HG03280 (cell line): Measurements from ENCODE around the gene CEP70.

Experiments
- ATAC-seq: cut with Tn5 transposase; IDR thresholded peaks from one replicate; pipeline ENCODE4 v1.9.1; 2021; ENCODE audit warnings: mild to moderate bottlenecking, moderate library complexity; ENCODE audit not compliant: unreplicated experiment

Gene CEP70

DNA sequence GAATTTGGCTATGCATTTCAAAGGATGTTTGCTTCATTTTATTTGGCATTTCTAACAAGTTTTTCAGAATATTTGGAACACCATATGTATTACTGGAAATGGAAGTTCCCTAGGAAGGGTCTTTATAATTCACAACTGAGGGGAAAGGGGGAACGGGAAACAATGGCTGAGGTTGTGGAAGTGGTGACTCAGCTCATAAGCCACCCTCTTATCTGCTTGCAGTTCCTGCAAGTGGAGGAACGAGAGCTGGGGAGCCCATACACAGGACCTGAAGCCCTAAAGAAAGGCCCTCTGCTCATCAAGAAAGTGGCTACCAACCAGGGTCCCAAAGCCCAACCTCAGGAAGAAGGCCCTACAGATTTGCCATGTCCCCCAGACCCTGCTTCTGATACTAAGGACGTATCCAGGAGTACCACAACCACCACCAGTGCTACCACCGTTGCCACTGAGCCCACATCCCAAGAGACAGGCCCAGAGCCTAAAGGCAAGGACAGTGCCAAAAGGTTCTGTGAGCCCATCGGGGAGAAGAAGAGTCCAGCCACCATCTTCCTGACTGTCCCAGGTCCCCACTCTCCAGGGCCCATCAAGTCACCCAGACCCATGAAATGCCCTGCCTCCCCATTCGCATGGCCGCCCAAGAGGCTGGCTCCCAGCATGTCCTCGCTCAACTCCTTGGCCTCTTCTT is 121.8 kb downstream of the CEP70 start:
- no peak for ATAC-seq

DNA sequence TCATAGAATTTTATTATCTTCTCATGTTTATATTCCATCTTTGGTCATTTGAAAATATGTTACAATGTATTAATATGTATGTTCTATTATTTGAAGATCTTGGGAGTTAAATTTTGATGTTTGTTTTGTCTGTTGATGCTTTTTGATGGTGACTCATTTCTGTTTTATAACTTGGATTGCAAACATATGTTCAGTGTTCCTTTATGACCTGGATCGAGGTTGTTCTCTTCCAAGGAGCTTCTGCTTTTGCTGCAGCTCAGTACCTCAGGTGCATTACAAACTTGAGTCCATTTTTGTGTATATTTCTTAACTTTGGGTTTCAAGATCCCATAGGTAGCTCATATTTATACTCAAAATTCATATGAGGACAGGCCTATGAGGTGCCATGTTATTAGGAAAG is 122.6 kb downstream of the CEP70 start:
- no peak for ATAC-seq

- no peak for ATAC-seq
Observed at GRCh38 chr3:138470687-138471086, 123.4 kb downstream of the CEP70 start.

DNA sequence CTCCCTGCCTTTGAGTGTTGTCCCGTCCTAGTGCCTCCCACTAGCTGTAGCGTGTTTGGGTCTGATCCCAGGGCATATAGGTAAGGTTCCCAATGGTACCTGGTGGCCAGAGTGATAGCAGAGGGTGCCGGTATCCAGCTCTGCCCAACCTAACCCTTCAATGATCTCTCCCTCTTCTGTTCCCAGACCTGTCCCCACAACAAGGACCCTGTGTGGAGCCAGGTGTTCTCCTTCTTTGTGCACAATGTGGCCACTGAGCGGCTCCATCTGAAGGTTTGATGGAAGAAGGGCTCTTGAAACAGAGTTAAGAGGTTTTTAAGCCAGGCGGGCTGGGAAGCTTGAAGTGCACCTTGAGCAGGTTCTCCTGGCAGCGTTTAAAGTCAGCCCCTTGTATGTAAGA is 124.2 kb downstream of the CEP70 start:
- ATAC-seq, result no peak

DNA sequence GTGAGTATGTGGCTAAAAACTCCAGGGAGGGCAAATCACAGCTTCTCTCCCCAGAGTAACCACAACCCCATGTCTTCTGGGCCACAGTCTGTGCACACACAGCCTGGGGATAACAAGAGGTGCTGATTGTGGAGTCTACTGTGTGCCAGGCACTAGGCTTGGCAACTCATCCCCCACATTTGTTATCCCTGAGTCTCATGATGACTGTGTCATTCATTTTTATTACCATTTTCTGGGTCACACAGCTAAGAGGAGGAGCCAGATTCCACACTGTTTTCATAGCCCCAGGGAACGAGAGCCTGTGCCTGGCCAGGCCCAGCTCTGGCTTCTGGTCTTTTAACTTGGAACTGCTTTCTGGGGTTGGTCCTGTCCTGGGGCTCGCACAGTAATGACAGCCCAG is 125.2 kb downstream of the CEP70 start:
- ATAC-seq, result no peak

- ATAC-seq, result no peak
Observed at GRCh38 chr3:138468451-138468850, 125.6 kb downstream of the CEP70 start.

- ATAC-seq, result no peak
Observed at GRCh38 chr3:138467931-138468330, 126.1 kb downstream of the CEP70 start.

GRCh38 chr3:138465925-138466324 is 128.1 kb downstream of the CEP70 start:
- no peak for ATAC-seq

DNA sequence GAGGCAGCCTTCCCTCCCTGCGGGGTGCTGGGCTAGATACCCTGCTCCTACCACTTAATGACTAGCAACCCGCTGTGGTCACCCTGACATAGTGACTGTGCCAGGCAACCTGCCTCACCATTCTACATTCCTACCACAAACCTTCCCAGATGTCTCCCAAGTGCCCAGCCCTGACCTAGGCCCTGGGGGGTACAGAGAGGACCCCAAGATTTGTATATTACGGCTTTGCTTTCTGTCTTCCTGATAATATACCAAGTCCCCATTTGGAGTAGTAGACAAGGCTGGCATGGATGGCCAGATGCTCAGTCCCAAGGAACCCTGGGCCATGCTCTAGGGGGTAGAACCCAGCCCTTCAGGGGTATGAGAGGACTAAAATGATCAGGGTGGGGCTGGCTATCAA is 128.6 kb downstream of the CEP70 start:
- no peak for ATAC-seq

- no peak for ATAC-seq
Observed at GRCh38 chr3:138464491-138464860, 129.6 kb downstream of the CEP70 start.

DNA sequence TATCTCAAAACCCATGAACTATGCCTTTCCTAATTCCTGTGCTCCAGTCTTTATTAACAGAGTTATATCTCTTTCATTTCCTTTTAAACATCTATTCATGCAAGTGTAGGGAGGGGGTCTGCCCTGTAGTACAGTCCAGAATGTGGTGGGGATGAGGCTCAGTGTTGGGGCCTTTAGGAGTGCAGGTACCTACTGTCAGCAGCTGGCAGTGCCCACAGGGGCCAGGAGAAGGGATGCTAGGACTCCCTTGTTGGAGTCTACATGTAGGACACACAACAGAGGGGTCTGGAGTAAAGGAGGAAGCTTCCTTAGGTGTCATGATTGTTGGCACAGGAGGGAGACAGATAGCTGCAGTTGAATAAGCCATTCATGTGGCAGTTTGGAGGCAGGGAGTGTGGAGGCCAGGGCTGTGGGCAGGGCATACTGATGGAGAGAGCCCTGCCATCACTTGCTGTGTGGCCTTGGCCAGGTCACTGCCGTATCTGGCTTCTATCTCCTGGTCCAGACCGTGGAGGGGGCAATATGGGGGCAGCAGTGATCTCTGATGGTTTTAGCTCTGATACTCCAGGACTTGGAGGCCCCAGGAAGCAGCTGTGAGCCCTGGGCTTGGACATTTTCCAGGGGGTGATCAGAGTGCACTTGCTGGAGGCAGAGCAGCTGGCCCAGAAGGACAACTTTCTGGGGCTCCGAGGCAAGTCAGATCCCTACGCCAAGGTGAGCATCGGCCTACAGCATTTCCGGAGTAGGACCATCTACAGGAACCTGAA is 130.2 kb downstream of the CEP70 start:
- no peak for ATAC-seq

GRCh38 chr3:138461896-138462295 is 132.2 kb downstream of the CEP70 start:
- ATAC-seq, result no peak

- ATAC-seq, result no peak
Observed at GRCh38 chr3:138461246-138461645, 132.8 kb downstream of the CEP70 start.

DNA sequence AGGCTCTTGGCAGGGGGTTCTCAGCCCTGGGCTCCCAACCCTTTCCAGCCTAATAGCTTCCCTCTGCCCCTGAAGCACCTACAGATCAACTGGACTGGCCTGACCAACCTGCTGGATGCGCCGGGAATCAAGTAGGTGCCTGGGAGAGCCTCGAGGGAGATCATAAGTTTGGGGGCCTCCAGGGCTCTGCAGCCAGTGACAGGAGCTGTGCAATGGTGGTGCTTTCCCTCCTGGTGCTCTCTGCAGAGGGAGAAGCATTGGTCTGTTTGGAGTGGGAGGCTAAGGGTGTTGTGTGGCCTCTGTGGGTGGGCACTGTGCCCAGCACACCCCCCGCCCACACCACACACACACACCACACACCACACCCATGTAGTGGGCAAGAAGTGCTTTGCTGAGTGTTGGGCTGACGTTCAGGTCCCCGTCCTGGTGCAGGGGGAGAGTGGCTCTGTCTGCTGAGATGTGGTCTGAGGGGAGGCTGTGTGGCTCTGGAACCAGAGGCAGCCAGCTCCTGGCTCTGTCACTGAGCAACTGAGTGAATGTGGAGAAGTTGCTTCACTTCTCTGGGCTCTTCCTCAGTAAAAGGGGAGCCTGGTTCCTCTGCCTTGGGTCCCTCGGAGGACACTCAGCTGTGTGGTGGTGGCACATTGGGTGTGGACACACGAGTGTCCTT is 133.4 kb downstream of the CEP70 start:
- no peak for ATAC-seq

DNA sequence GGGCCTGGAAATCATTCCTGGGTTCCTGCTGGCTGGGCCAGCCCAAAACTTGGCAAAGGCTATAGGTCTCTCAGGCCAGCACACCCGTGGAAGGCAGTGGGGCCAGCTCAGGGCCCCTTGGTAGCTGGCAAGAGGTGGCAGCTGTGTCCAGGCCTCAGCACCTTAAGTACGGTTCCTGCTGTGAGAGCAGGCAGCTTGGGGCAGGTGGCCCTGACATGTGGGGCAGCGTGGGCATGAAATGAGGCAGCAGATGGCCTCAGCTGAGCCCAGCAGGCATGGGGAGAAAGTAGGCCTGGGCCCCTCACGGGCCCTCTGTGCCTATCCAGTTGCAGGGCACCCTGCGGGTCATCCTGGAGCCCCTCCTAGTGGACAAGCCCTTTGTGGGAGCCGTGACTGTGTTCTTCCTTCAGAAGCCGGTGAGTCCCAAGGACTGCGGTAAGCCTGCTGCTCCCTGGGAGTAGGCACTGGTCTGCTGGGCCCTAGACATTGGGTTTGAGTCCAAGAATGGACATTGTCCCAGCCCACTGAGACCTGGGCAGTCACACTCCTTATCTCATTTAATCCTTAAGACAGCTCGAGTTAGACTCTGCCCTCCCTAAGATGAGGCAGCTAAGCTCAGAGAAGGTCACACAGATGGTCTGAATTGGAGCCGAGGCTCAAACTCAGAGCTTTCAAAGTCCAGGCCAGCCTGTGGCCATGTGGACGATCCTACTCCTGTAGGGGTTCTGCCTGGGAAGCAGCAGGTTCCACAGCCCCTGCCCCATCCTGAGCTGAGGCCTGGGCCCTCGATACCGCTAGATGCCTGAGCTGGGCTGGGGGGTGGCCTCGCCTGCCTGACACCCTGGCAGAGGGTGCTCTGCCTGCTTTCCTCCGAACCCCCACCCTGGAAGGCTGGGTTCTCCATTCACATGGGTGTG is 134.2 kb downstream of the CEP70 start:
- ATAC-seq, result no peak

DNA sequence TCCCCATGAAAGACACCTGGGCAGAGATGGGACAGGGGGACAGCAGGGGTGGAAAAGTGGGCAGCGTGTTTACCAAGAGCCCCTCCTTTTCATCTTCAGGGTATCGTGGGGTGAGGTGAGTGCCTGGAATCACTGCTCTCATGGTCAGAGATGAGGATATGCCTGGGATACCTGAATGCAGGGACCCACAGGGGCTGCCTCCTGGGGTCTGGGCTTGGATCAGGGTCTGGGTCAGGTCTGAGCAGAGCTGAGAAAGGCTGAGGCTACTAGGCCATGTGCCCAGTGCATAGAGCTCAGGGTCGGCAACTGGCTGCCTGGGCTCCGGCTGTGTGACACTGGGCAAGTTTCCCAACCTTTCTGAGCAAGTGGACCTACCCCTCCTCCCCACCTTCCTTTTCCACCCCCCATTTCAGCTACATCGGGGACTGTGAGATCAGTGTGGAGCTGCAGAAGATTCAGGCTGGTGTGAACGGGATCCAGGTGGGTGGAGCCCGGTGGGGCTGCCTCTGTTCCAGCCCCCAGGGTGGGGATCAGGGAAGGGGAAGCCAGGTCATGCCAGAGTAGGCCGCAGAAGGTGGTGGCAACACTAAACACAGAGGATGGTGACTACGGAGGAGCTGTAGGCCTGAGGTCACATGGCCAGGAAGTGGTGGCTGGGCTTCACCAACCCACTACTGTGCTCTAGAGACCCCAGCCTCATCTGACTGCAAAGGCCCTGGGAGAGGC is 135.1 kb downstream of the CEP70 start:
- no peak for ATAC-seq

GRCh38 chr3:138457863-138458735 is 136.0 kb downstream of the CEP70 start:
- no peak for ATAC-seq

GRCh38 chr3:138456961-138457862 is 136.8 kb downstream of the CEP70 start:
- no peak for ATAC-seq
